H9 (cell line): ENCODE measurements around the gene GLIS2. TPM values are rescaled to one million over a fixed set of nuclear protein-coding genes. Genes with fewer than 3 reads are reported as not detected.

Experiments used
- DNase-seq: peaks from one replicate; pipeline ENCODE4 v3.0.0-alpha.2; 2017
- H2AFZ ChIP-seq: one replicate; pipeline ENCODE4 v1.6.1; 2013; ENCODE audit warnings: mild to moderate bottlenecking, low read length, control low read depth, moderate library complexity
- H2AK5ac ChIP-seq: 2 replicates; pipeline ENCODE4 v1.6.1; 2013; ENCODE audit warnings: low read length, control low read depth, mixed read lengths; ENCODE audit not compliant: insufficient read length
- H2BK120ac ChIP-seq: one replicate; pipeline ENCODE4 v1.6.1; 2013; ENCODE audit warnings: low read depth, mild to moderate bottlenecking, low read length, control low read depth, inconsistent platforms; ENCODE audit not compliant: poor library complexity, severe bottlenecking
- H2BK12ac ChIP-seq: 2 replicates; pipeline ENCODE4 v1.6.1; 2013; ENCODE audit warnings: low read length, control low read depth, mixed read lengths, low read depth; ENCODE audit not compliant: insufficient read length
- H2BK15ac ChIP-seq: 2 replicates; pipeline ENCODE4 v1.6.1; 2013; ENCODE audit warnings: low read depth, low read length, control low read depth
- H2BK20ac ChIP-seq: one replicate; pipeline ENCODE4 v1.6.1; 2013; ENCODE audit warnings: low read depth, mild to moderate bottlenecking, low read length, control low read depth, inconsistent platforms; ENCODE audit not compliant: poor library complexity, severe bottlenecking
- H2BK5ac ChIP-seq: 2 replicates; pipeline ENCODE4 v1.6.1; 2013; ENCODE audit warnings: low read length, control low read depth, mixed read lengths; ENCODE audit not compliant: insufficient read length
- H3K14ac ChIP-seq: 2 replicates; pipeline ENCODE4 v1.6.1; 2013; ENCODE audit warnings: low read length, control low read depth; ENCODE audit not compliant: insufficient read depth
- H3K18ac ChIP-seq: 2 replicates; pipeline ENCODE4 v1.6.1; 2013; ENCODE audit warnings: low read depth, mild to moderate bottlenecking, mixed read lengths, low read length, control low read depth; ENCODE audit not compliant: insufficient read length
- H3K23ac ChIP-seq: 2 replicates; pipeline ENCODE4 v1.6.1; 2013; ENCODE audit warnings: low read length, control low read depth, mixed read lengths, low read depth; ENCODE audit not compliant: insufficient read length
- H3K23me2 ChIP-seq: 2 replicates; pipeline ENCODE4 v1.6.1; 2013; ENCODE audit warnings: low read depth, mild to moderate bottlenecking, mixed read lengths, low read length, control low read depth; ENCODE audit not compliant: insufficient read length, poor library complexity, severe bottlenecking
- H3K27ac ChIP-seq: 2 replicates; pipeline ENCODE4 v1.5.1; 2013; ENCODE audit warnings: low read length, control low read depth, mixed read lengths, low read depth; ENCODE audit not compliant: insufficient read length
- H3K27me3 ChIP-seq: 2 replicates; pipeline ENCODE4 v1.6.1; 2013; ENCODE audit warnings: low read length, control low read depth, inconsistent platforms; ENCODE audit not compliant: insufficient read depth
- H3K4ac ChIP-seq: 2 replicates; pipeline ENCODE4 v1.6.1; 2013; ENCODE audit warnings: low read depth, mild to moderate bottlenecking, control low read depth, inconsistent platforms, low read length, moderate library complexity
- H3K4me1 ChIP-seq: 2 replicates; pipeline ENCODE4 v1.6.1; 2013; ENCODE audit warnings: low read length, control low read depth, inconsistent platforms; ENCODE audit not compliant: insufficient read depth
- H3K4me2 ChIP-seq: 2 replicates; pipeline ENCODE4 v1.6.1; 2013; ENCODE audit warnings: low read length, control low read depth, mixed read lengths; ENCODE audit not compliant: insufficient read length, insufficient read depth
- H3K56ac ChIP-seq: 2 replicates; pipeline ENCODE4 v1.6.1; 2013; ENCODE audit warnings: low read depth, mild to moderate bottlenecking, mixed read lengths, low read length, control low read depth; ENCODE audit not compliant: insufficient read length
- H3K79me1 ChIP-seq: 2 replicates; pipeline ENCODE4 v1.6.1; 2013; ENCODE audit warnings: low read depth, mild to moderate bottlenecking, moderate library complexity, low read length, control low read depth, inconsistent platforms; ENCODE audit not compliant: insufficient read depth, poor library complexity, severe bottlenecking
- H3K79me2 ChIP-seq: 2 replicates; pipeline ENCODE4 v1.6.1; 2013; ENCODE audit warnings: low read length, control low read depth, inconsistent platforms; ENCODE audit not compliant: insufficient read depth
- H3K9ac ChIP-seq: 2 replicates; pipeline ENCODE4 v1.6.1; 2013; ENCODE audit warnings: low read length, control low read depth, mixed read lengths; ENCODE audit not compliant: insufficient read length; ENCODE audit errors: extremely low read depth
- H3K9me3 ChIP-seq: one replicate; pipeline ENCODE4 v1.6.1; 2013; ENCODE audit warnings: low read depth, low read length, inconsistent platforms; ENCODE audit not compliant: control insufficient read depth
- H3T11ph ChIP-seq: one replicate; pipeline ENCODE4 v1.6.1; 2013; ENCODE audit warnings: mild to moderate bottlenecking, low read length, control low read depth, inconsistent platforms
- H4K20me1 ChIP-seq: one replicate; pipeline ENCODE4 v1.6.1; 2013; ENCODE audit not compliant: control insufficient read depth, insufficient read length, insufficient read depth
- H4K5ac ChIP-seq: 2 replicates; pipeline ENCODE4 v1.6.1; 2013; ENCODE audit warnings: low read depth, mild to moderate bottlenecking, mixed read lengths, low read length, control low read depth; ENCODE audit not compliant: insufficient read length
- H4K8ac ChIP-seq: replicated peaks from 2 replicates; pipeline ENCODE4 v1.6.1; 2013; ENCODE audit warnings: low read length, control low read depth, mixed read lengths, low read depth; ENCODE audit not compliant: insufficient read length
- H4K91ac ChIP-seq: 2 replicates; pipeline ENCODE4 v1.6.1; 2013; ENCODE audit warnings: low read depth, mild to moderate bottlenecking, moderate library complexity, mixed read lengths, low read length, control low read depth; ENCODE audit not compliant: insufficient read length
- H3K27ac Mint-ChIP-seq, 3 experiments: 2 replicates in 2 of 3; 3 replicates in 1 of 3; pipeline ENCODE4 v1.8.0; 2020 to 2021; ENCODE audit warnings: mixed read lengths in 3 of 3, mild to moderate bottlenecking in 1 of 3, moderate library complexity in 1 of 3
- H3K27me3 Mint-ChIP-seq: 2 replicates; pipeline ENCODE4 v1.8.0; 2021; ENCODE audit warnings: low read depth, mild to moderate bottlenecking, moderate library complexity, mixed read lengths
- H3K36me3 Mint-ChIP-seq, 3 experiments: 2 replicates in 2 of 3; 3 replicates in 1 of 3; pipeline ENCODE4 v1.8.0; 2020 to 2021; ENCODE audit warnings: low read depth in 3 of 3, mixed read lengths in 3 of 3; ENCODE audit not compliant: insufficient read depth in 1 of 3
- H3K4me1 Mint-ChIP-seq, 2 experiments: 2 replicates each; pipeline ENCODE4 v1.8.0; 2020; ENCODE audit warnings: mixed read lengths in 2 of 2
- H3K4me3 Mint-ChIP-seq, 2 experiments: 2 replicates in 1 of 2; 3 replicates in 1 of 2; pipeline ENCODE4 v1.8.0; 2020 to 2021; ENCODE audit warnings: mild to moderate bottlenecking in 2 of 2, mixed read lengths in 2 of 2, moderate library complexity in 1 of 2
- H3K9me3 Mint-ChIP-seq, 2 experiments: 2 replicates in 1 of 2; 3 replicates in 1 of 2; pipeline ENCODE4 v1.8.0; 2020; ENCODE audit warnings: mild to moderate bottlenecking in 2 of 2, mixed read lengths in 2 of 2, moderate library complexity in 1 of 2
- CTCF ChIP-seq: fragments of 200-600 bp; sonication (generic); conservative IDR thresholded peaks from 3 replicates; pipeline ENCODE4 v1.8.0; 2021; ENCODE audit warnings: antibody characterized with exemption, mild to moderate bottlenecking
- whole genome bisulfite sequencing: extraction: QIAGEN DNeasy Blood & Tissue Kit; methylation state at CpG from one replicate; pipeline ENCODE4 v1.1.7; 2013; ENCODE audit warnings: missing lambda C conversion rate, low lambda C conversion rate, mixed read lengths; ENCODE audit not compliant: insufficient read length; ENCODE audit errors: extremely low coverage; 5-methylcytosine and 5-hydroxymethylcytosine counted together
- total RNA-seq: library from RNA; stranded (reverse); gene quantifications from 2 replicates; pipeline ENCODE4 v1.2.1, GENCODE V29; 2021

GLIS2 gene
- total RNA-seq, 1 experiment from 2014 or later = 14.3 TPM

GRCh38 chr16:4359914-4360313, 44.0 kb downstream of the GLIS2 start:
- Histone ChIP-seq H3K27me3 (no peaks in the 10 kb centered on the region), H3K18ac (no peak overlapping the region), H3K4me1 (no peaks in the 10 kb centered on the region), H2AFZ (no peak overlapping the region), H2BK20ac (no peak overlapping the region), H3K9me3 (no peaks in the 10 kb centered on the region), H4K20me1 (no peaks in the 10 kb centered on the region), H3K23ac (no peak overlapping the region), H4K91ac (no peak overlapping the region), H3K79me1 (no peaks in the 10 kb centered on the region), H3K4ac (no peak overlapping the region), H2BK15ac (no peak overlapping the region), H3K56ac (no peak overlapping the region), H3K79me2 (no peaks in the 10 kb centered on the region), H2BK5ac (no peak overlapping the region), H3K14ac (no peak overlapping the region), H4K8ac (no peak overlapping the region), H3K4me2 (no peak overlapping the region), H2BK120ac (no peak overlapping the region), H3K27ac (no peak overlapping the region), H3T11ph (no peak overlapping the region), H3K23me2 (peaks cover 4% of the 10 kb centered on the region), H2BK12ac (no peak overlapping the region), H2AK5ac (no peak overlapping the region), H4K5ac (no peak overlapping the region), H3K9ac (no peak overlapping the region)
- H3K4me1 Mint-ChIP-seq = 0 out of 4 replicates have a peak, but pooled peaks cover 0 to 3% of the 10 kb centered on the region in 2 experiments
- 100% methylated on average over 2 of the region's 3 CpGs for WGBS
- H3K27me3 Mint-ChIP-seq = no peaks in the 10 kb centered on the region
- H3K27ac Mint-ChIP-seq = no peak overlapping the region
- no peaks in the 10 kb centered on the region; a peak in 1 of 5 replicates for H3K9me3 Mint-ChIP-seq
- no peak for DNase-seq
- peaks cover 2 to 4% (median 2%) of the 10 kb centered on the region in 3 experiments; a peak in 2 of 7 replicates for H3K36me3 Mint-ChIP-seq
- TF ChIP-seq CTCF = no peak
- no peak overlapping the region for H3K4me3 Mint-ChIP-seq
